Measurements from ENCODE around the gene AMN1. TPM values are rescaled to one million over a fixed set of nuclear protein-coding genes. Genes with fewer than 3 reads are reported as not detected.

AMN1 gene
- polyA plus RNA-seq, 1 donor: 10.7 TPM

- H3K27me3 ChIP-seq (ENCODE audit: control insufficient read depth, insufficient read depth, low read length): no peaks in the 10 kb centered on the region
- peaks cover 5% of the 10 kb centered on the region for H3K36me3 ChIP-seq (ENCODE audit: control insufficient read depth, insufficient read depth, low read length)
- peak in 1 of 2 donors; percentile 50 for DNase-seq
- peak overlapping the region; percentile 62 for H3K4me3 ChIP-seq (ENCODE audit: low read length)
- H3K27ac ChIP-seq (ENCODE audit: low read length): peak overlapping the region; percentile 86
- H3K4me1 ChIP-seq (ENCODE audit: control insufficient read depth, insufficient read depth, low read length): no peaks in the 10 kb centered on the region
- H3K9me3 ChIP-seq (ENCODE audit: control insufficient read depth, low read depth, low read length): no peaks in the 10 kb centered on the region
- 0% methylated on average over 3 of the region's 11 CpGs for WGBS (ENCODE audit: insufficient coverage, low lambda C conversion rate)
Observed at GRCh38 chr12:31658471-31659086, 70.2 kb downstream of the AMN1 start.

- no peak for DNase-seq
- H3K36me3 ChIP-seq (ENCODE audit: control insufficient read depth, insufficient read depth, low read length): no peaks in the 10 kb centered on the region
- no CpG with 5 or more reads among the region's 1 CpG for WGBS (ENCODE audit: insufficient coverage, low lambda C conversion rate)
- no peak overlapping the region for H3K4me3 ChIP-seq (ENCODE audit: low read length)
- H3K9me3 ChIP-seq (ENCODE audit: control insufficient read depth, low read depth, low read length): peaks cover 9% of the 10 kb centered on the region
- H3K4me1 ChIP-seq (ENCODE audit: control insufficient read depth, insufficient read depth, low read length): peaks cover 9% of the 10 kb centered on the region
- H3K27ac ChIP-seq (ENCODE audit: low read length): no peak overlapping the region
- no peaks in the 10 kb centered on the region for H3K27me3 ChIP-seq (ENCODE audit: control insufficient read depth, insufficient read depth, low read length)
Observed at GRCh38 chr12:31655792-31656191, 73.0 kb downstream of the AMN1 start.

GRCh38 chr12:31655208-31655607 lies 73.6 kb downstream of the AMN1 start:
- no CpG with 5 or more reads among the region's 4 CpGs for WGBS (ENCODE audit: insufficient coverage, low lambda C conversion rate)
- Histone ChIP-seq H3K9me3 (ENCODE audit: control insufficient read depth, low read depth, low read length) (peaks cover 9% of the 10 kb centered on the region), H3K36me3 (ENCODE audit: control insufficient read depth, insufficient read depth, low read length) (no peaks in the 10 kb centered on the region), H3K27me3 (ENCODE audit: control insufficient read depth, insufficient read depth, low read length) (no peaks in the 10 kb centered on the region), H3K4me3 (ENCODE audit: low read length) (no peak overlapping the region), H3K4me1 (ENCODE audit: control insufficient read depth, insufficient read depth, low read length) (peaks cover 15% of the 10 kb centered on the region), H3K27ac (ENCODE audit: low read length) (no peak overlapping the region)
- no peak for DNase-seq

GRCh38 chr12:31651893-31652521 lies 76.8 kb downstream of the AMN1 start:
- H3K27ac ChIP-seq (ENCODE audit: low read length): peak overlapping the region; percentile 88
- 98% methylated on average over 6 of the region's 18 CpGs for WGBS (ENCODE audit: insufficient coverage, low lambda C conversion rate)
- no peak for DNase-seq

GRCh38 chr12:31650918-31651317 lies 77.9 kb downstream of the AMN1 start:
- Histone ChIP-seq H3K4me3 (ENCODE audit: low read length) (no peak overlapping the region), H3K27me3 (ENCODE audit: control insufficient read depth, insufficient read depth, low read length) (no peaks in the 10 kb centered on the region), H3K27ac (ENCODE audit: low read length) (peak overlapping the region; percentile 88), H3K4me1 (ENCODE audit: control insufficient read depth, insufficient read depth, low read length) (peaks cover 19% of the 10 kb centered on the region), H3K9me3 (ENCODE audit: control insufficient read depth, low read depth, low read length) (peaks cover 9% of the 10 kb centered on the region), H3K36me3 (ENCODE audit: control insufficient read depth, insufficient read depth, low read length) (no peaks in the 10 kb centered on the region)
- 30% methylated on average over 4 of the region's 6 CpGs for WGBS (ENCODE audit: insufficient coverage, low lambda C conversion rate)
- DNase-seq: peak; percentile 92 to 96

More at GRCh38 chr12:31651893-31652521, 76.8 kb downstream of the AMN1 start:
- peaks cover 9% of the 10 kb centered on the region for H3K9me3 ChIP-seq (ENCODE audit: control insufficient read depth, low read depth, low read length)
- peaks cover 19% of the 10 kb centered on the region for H3K4me1 ChIP-seq (ENCODE audit: control insufficient read depth, insufficient read depth, low read length)
- H3K4me3 ChIP-seq (ENCODE audit: low read length): no peak overlapping the region
- no peaks in the 10 kb centered on the region for H3K36me3 ChIP-seq (ENCODE audit: control insufficient read depth, insufficient read depth, low read length)
- no peaks in the 10 kb centered on the region for H3K27me3 ChIP-seq (ENCODE audit: control insufficient read depth, insufficient read depth, low read length)

GRCh38 chr12:31647086-31647491 lies 81.7 kb downstream of the AMN1 start:
- Histone ChIP-seq H3K4me1 (ENCODE audit: control insufficient read depth, insufficient read depth, low read length) (peaks cover 13% of the 10 kb centered on the region), H3K4me3 (ENCODE audit: low read length) (no peak overlapping the region), H3K27ac (ENCODE audit: low read length) (no peak overlapping the region), H3K27me3 (ENCODE audit: control insufficient read depth, insufficient read depth, low read length) (no peaks in the 10 kb centered on the region), H3K36me3 (ENCODE audit: control insufficient read depth, insufficient read depth, low read length) (no peaks in the 10 kb centered on the region), H3K9me3 (ENCODE audit: control insufficient read depth, low read depth, low read length) (peaks cover 6% of the 10 kb centered on the region)
- WGBS (ENCODE audit: insufficient coverage, low lambda C conversion rate): 40% methylated on average over 1 of the region's 7 CpGs
- no peak for DNase-seq

GRCh38 chr12:31645924-31646323 lies 82.9 kb downstream of the AMN1 start:
- no CpG with 5 or more reads among the region's 5 CpGs for WGBS (ENCODE audit: insufficient coverage, low lambda C conversion rate)
- Histone ChIP-seq H3K27me3 (ENCODE audit: control insufficient read depth, insufficient read depth, low read length) (no peaks in the 10 kb centered on the region), H3K4me3 (ENCODE audit: low read length) (no peak overlapping the region), H3K9me3 (ENCODE audit: control insufficient read depth, low read depth, low read length) (no peaks in the 10 kb centered on the region), H3K27ac (ENCODE audit: low read length) (no peak overlapping the region), H3K4me1 (ENCODE audit: control insufficient read depth, insufficient read depth, low read length) (peaks cover 10% of the 10 kb centered on the region), H3K36me3 (ENCODE audit: control insufficient read depth, insufficient read depth, low read length) (no peaks in the 10 kb centered on the region)
- no peak for DNase-seq

GRCh38 chr12:31644536-31644935 lies 84.3 kb downstream of the AMN1 start:
- no peak overlapping the region for H3K27ac ChIP-seq (ENCODE audit: low read length)
- H3K9me3 ChIP-seq (ENCODE audit: control insufficient read depth, low read depth, low read length): no peaks in the 10 kb centered on the region
- DNase-seq: no peak
- H3K4me1 ChIP-seq (ENCODE audit: control insufficient read depth, insufficient read depth, low read length): no peaks in the 10 kb centered on the region
- no peaks in the 10 kb centered on the region for H3K27me3 ChIP-seq (ENCODE audit: control insufficient read depth, insufficient read depth, low read length)
- H3K36me3 ChIP-seq (ENCODE audit: control insufficient read depth, insufficient read depth, low read length): no peaks in the 10 kb centered on the region
- no peak overlapping the region for H3K4me3 ChIP-seq (ENCODE audit: low read length)
- no CpG with 5 or more reads among the region's 8 CpGs for WGBS (ENCODE audit: insufficient coverage, low lambda C conversion rate)

GRCh38 chr12:31641509-31642090 lies 87.2 kb downstream of the AMN1 start:
- H3K4me3 ChIP-seq (ENCODE audit: low read length): no peak overlapping the region
- H3K9me3 ChIP-seq (ENCODE audit: control insufficient read depth, low read depth, low read length): no peaks in the 10 kb centered on the region
- H3K27ac ChIP-seq (ENCODE audit: low read length): no peak overlapping the region
- H3K36me3 ChIP-seq (ENCODE audit: control insufficient read depth, insufficient read depth, low read length): no peaks in the 10 kb centered on the region
- no peaks in the 10 kb centered on the region for H3K4me1 ChIP-seq (ENCODE audit: control insufficient read depth, insufficient read depth, low read length)
- H3K27me3 ChIP-seq (ENCODE audit: control insufficient read depth, insufficient read depth, low read length): no peaks in the 10 kb centered on the region
- WGBS (ENCODE audit: insufficient coverage, low lambda C conversion rate): no CpG with 5 or more reads among the region's 11 CpGs
- DNase-seq: no peak

- Histone ChIP-seq H3K36me3 (ENCODE audit: control insufficient read depth, insufficient read depth, low read length) (no peaks in the 10 kb centered on the region), H3K27me3 (ENCODE audit: control insufficient read depth, insufficient read depth, low read length) (no peaks in the 10 kb centered on the region), H3K9me3 (ENCODE audit: control insufficient read depth, low read depth, low read length) (no peaks in the 10 kb centered on the region), H3K4me3 (ENCODE audit: low read length) (no peak overlapping the region), H3K4me1 (ENCODE audit: control insufficient read depth, insufficient read depth, low read length) (no peaks in the 10 kb centered on the region), H3K27ac (ENCODE audit: low read length) (no peak overlapping the region)
- no CpG with 5 or more reads among the region's 1 CpG for WGBS (ENCODE audit: insufficient coverage, low lambda C conversion rate)
- no peak for DNase-seq
Observed at GRCh38 chr12:31634620-31635019, 94.2 kb downstream of the AMN1 start.

All from large intestine (tissue), 3 donors.